AG04450 (cell line): Measurements from ENCODE around the gene MXRA7. TPM values are rescaled to one million over a fixed set of nuclear protein-coding genes. Genes with fewer than 3 reads are reported as not detected.

ENCODE experiments used
- CTCF ChIA-PET: fragments of 300-600, 350-600 bp; formaldehyde crosslinking; extraction: SDS; loops from one replicate; lab custom pipeline; 2022; ENCODE audit warnings: antibody characterized with exemption, inconsistent platforms; lab: Charles Lee
- POLR2A ChIA-PET: fragments of 350-600 bp; formaldehyde crosslinking; extraction: SDS; loops from one replicate; lab custom pipeline; 2021; ENCODE audit warnings: antibody characterized with exemption, inconsistent platforms; lab: Yijun Ruan, JAX
- DNase-seq: peaks from one replicate; pipeline ENCODE4 v3.0.0-alpha.2; 2011; ENCODE audit warnings: low read depth, low spot score
- H3K27ac ChIP-seq: one replicate; pipeline ENCODE4 v1.5.1; 2012; ENCODE audit warnings: low read depth, low read length, control low read depth
- H3K27me3 ChIP-seq: one replicate; pipeline ENCODE4 v1.6.0; 2012; ENCODE audit warnings: low read length; ENCODE audit not compliant: control insufficient read depth, insufficient read depth
- H3K4me3 ChIP-seq: 2 replicates; pipeline ENCODE4 v1.5.1; 2011; ENCODE audit warnings: mild to moderate bottlenecking, low read depth, low read length, control low read depth
- H3K9me3 ChIP-seq: 2 replicates; pipeline ENCODE4 v1.5.1; 2012; ENCODE audit warnings: low read length; ENCODE audit not compliant: control insufficient read depth, insufficient read depth
- polyA plus RNA-seq: library from polyadenylated mRNA; depleted of rRNA; stranded (reverse); fragments of >200 nt; gene quantifications from 2 replicates; pipeline ENCODE4 v1.2.3, GENCODE V29; 2011
- TF ChIP-seq, protein P1 (sequence below): IDR thresholded peaks from 2 replicates; pipeline ENCODE4 v1.5.1; 2011; ENCODE audit warnings: low read depth, low read length, control low read depth, inconsistent platforms

The MXRA7 gene
- polyA plus RNA-seq, 1 experiment: 222 TPM

DNA sequence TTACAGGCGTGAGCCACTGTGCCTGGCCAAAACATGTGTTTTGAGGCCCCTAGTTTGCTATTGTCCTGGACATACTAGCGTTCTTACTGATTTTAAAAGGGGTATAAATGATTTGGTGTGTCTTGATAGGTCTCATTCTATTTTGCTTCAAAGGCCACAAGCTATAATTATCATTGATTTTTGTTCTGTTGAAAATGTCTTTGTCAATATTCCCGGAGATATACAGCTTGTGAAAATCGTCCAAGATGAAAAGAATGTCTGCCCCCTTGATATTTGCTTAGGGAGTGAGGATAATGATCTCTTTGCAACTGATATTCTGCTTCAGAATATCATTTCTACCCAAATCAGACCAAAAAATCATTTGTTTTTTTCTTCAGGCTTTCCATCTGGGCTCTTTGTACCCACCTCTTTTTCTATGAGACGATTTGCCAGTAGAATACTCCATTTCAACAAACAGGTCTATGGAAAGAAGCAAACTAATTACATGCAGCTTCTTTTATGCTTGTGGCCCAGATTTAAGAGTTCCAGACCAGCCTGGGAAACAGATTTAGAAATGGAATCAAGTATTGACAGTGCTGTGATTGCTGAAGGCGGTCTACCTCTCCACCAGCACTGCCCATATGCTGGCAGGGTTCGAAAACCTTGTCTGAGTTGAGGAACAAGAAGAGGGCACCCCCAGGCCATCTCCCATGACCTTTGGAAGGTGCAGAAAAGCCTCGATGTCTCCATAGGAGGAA lies 53.1 kb downstream of the MXRA7 start:
- H3K27ac ChIP-seq: no peak overlapping the region
- TF ChIP-seq, protein P1, sequence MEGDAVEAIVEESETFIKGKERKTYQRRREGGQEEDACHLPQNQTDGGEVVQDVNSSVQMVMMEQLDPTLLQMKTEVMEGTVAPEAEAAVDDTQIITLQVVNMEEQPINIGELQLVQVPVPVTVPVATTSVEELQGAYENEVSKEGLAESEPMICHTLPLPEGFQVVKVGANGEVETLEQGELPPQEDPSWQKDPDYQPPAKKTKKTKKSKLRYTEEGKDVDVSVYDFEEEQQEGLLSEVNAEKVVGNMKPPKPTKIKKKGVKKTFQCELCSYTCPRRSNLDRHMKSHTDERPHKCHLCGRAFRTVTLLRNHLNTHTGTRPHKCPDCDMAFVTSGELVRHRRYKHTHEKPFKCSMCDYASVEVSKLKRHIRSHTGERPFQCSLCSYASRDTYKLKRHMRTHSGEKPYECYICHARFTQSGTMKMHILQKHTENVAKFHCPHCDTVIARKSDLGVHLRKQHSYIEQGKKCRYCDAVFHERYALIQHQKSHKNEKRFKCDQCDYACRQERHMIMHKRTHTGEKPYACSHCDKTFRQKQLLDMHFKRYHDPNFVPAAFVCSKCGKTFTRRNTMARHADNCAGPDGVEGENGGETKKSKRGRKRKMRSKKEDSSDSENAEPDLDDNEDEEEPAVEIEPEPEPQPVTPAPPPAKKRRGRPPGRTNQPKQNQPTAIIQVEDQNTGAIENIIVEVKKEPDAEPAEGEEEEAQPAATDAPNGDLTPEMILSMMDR: no peak
- H3K9me3 ChIP-seq: peaks cover 2% of the 10 kb centered on the region
- POLR2A ChIA-PET: no interaction called here
- CTCF ChIA-PET: interaction anchor here (2.6 kb wide), 1 partner anchor 33 kb away, joined by 10 read pairs; no protein-coding TSS in a partner anchor
- no peak overlapping the region for H3K4me3 ChIP-seq
- peaks cover 9% of the 10 kb centered on the region for H3K27me3 ChIP-seq
- DNase-seq: no peak

DNA sequence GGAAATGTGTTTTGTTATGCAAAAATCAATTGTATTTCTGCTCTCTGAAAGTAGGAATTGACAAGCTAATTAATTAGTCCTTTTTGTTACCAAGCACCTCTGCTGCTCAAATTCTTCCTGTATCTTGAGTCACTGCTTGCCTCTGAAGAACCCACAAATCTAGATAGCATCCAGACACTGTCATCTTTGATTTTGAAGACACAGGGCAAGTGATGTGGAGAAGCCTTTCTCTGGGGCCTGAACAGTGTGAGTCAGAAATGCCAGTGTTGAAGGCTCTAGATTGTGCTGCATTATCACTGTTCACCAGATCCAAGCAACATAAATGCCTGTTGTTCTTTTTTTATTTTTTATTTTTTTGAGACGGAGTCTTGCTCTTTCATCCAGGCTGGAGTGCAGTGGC lies 56.4 kb downstream of the MXRA7 start:
- no peak overlapping the region for H3K27ac ChIP-seq
- H3K4me3 ChIP-seq: no peak overlapping the region
- DNase-seq: no peak
- TF ChIP-seq, protein P1: no peak
- ChIA-PET CTCF (interaction anchor here (0.6 kb wide), 1 partner anchor 402 kb away, joined by 4 read pairs; no protein-coding TSS in a partner anchor), POLR2A (interaction anchor here (0.7 kb wide), 3 partner anchors 17 to 714 kb away, joined by 3 to 5 read pairs (median 4); partner anchors contain the start of gene FBF1)
- H3K9me3 ChIP-seq: peaks cover 10% of the 10 kb centered on the region
- H3K27me3 ChIP-seq: peaks cover 4% of the 10 kb centered on the region

DNA sequence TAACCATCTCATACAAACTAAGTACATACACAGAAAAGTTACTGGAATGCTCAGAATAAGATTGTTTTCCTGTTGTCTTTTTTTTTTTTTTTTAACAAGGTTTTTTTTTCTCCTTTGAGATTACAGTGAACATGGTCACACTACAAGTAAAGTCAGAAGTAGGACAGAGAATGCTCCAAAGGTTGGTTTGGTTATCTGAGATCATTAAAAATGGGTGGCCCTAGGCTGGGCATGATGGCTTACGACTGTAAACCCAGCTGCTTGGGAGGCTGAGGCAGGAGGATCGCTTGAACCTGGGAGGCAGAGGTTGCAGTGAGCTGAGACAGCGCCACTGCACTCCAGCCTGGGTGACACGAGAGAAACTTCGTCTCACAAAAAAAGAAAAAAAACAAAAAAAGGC lies 60.3 kb downstream of the MXRA7 start:
- no peak overlapping the region for H3K27ac ChIP-seq
- POLR2A ChIA-PET: no interaction called here
- TF ChIP-seq, protein P1: no peak
- CTCF ChIA-PET: no interaction called here
- DNase-seq: no peak
- peaks cover 10% of the 10 kb centered on the region for H3K9me3 ChIP-seq
- H3K27me3 ChIP-seq: peaks cover 11% of the 10 kb centered on the region
- no peak overlapping the region for H3K4me3 ChIP-seq

DNA sequence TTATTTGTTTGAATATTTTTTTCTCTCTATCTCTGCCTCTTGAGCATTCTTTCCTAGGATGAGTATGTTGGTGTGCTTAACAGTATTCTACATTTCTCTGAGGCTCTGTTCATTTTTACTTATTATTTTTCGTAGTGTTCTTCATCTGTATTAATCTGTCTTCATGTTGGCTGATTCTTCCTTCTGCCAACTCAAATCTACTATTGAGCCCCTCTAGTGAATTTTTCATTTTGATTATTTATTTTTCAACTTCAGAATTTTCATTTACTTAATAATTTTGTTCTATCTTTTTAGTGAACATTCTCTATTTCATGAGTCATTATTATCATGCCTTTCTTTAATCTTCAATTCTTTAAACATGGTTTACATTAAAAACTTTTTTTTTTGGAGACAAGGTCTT lies 64.1 kb downstream of the MXRA7 start:
- peaks cover 1% of the 10 kb centered on the region; the same call in 1 of the 2 replicates for H3K9me3 ChIP-seq
- ChIA-PET CTCF (interaction anchor here (1.4 kb wide), 1 partner anchor 22 kb away, joined by 5 read pairs; no protein-coding TSS in a partner anchor), POLR2A (no interaction called here)
- H3K27me3 ChIP-seq: peaks cover 16% of the 10 kb centered on the region
- TF ChIP-seq, protein P1: no peak
- no peak for DNase-seq
- no peak overlapping the region for H3K4me3 ChIP-seq
- H3K27ac ChIP-seq: no peak overlapping the region

DNA sequence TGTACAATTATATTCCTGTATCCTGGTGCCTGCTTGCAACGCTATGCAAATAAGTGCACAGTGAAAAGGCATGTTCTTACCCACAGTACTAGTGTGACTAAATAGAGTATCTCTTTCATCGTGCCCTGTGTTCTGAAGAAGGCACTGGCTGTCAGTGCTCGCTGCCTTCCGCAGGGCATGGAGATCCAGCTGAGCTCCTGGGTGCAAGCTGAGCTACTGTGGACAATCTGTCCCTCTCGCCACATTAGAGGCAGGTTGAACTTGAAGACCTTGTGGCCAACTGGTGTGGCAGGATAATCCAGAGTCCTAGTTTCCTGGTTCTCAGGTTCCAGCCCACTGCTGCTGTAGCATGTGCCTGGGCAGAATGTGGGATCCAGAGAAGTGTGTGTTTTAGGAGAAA lies 65.3 kb downstream of the MXRA7 start:
- POLR2A ChIA-PET: no interaction called here
- H3K27ac ChIP-seq: no peak overlapping the region
- H3K27me3 ChIP-seq: peaks cover 15% of the 10 kb centered on the region
- no peaks in the 10 kb centered on the region for H3K9me3 ChIP-seq
- DNase-seq: no peak
- CTCF ChIA-PET: interaction anchor here (1.4 kb wide), 1 partner anchor 21 kb away, joined by 5 read pairs; no protein-coding TSS in a partner anchor
- TF ChIP-seq, protein P1: no peak
- H3K4me3 ChIP-seq: no peak overlapping the region
